Heart left ventricle (tissue), 16 donors: ENCODE data around the gene PHLPP2. TPM values are rescaled to one million over a fixed set of nuclear protein-coding genes. Genes with fewer than 3 reads are reported as not detected.
A peak's percentile ranks its signal among the peaks of the same experiment; 100 is the strongest.

Source experiments
- ATAC-seq, 4 donors: fragments of 200-7000 bp; cut with Tn5 transposase; one replicate each; pipeline ENCODE4 v1.9.1; 2020 to 2022; ENCODE audit warnings: moderate library complexity in 4 of 4, mild to moderate bottlenecking in 3 of 4, moderate number of reproducible peaks in 1 of 4
- DNase-seq, 5 donors: peaks; one replicate each; pipeline ENCODE4 v3.0.0-alpha.2; 2020
- H3K27ac ChIP-seq, 12 donors: fragments of 200-600 bp; sonication (generic) in 4 of 12; one replicate each; pipeline versions ENCODE4 v1.5.0 to v1.8.0; 2016 to 2022; ENCODE audit warnings: mild to moderate bottlenecking in 2 of 12
- H3K27me3 ChIP-seq, 9 donors: fragments of 200-600 bp; sonication (generic) in 2 of 9; one replicate each; pipeline versions ENCODE4 v1.5.1 to v1.8.0; 2016 to 2022; ENCODE audit warnings: mild to moderate bottlenecking in 3 of 9
- H3K36me3 ChIP-seq, 9 donors: fragments of 200-600 bp; sonication (generic) in 2 of 9; one replicate each; pipeline versions ENCODE4 v1.5.0 to v1.8.0; 2018 to 2022; ENCODE audit warnings: mild to moderate bottlenecking in 2 of 9
- H3K4me1 ChIP-seq, 12 donors: fragments of 200-600 bp; sonication (generic) in 4 of 12; one replicate each; pipeline versions ENCODE4 v1.5.0 to v1.8.0; 2016 to 2022; ENCODE audit warnings: mild to moderate bottlenecking in 3 of 12
- H3K4me3 ChIP-seq, 12 donors: fragments of 200-600 bp; sonication (generic) in 4 of 12; one replicate each; pipeline versions ENCODE4 v1.5.0 to v1.8.0; 2017 to 2022; ENCODE audit warnings: mild to moderate bottlenecking in 9 of 12, moderate library complexity in 4 of 12
- H3K9me3 ChIP-seq, 12 donors: fragments of 200-600 bp; sonication (generic) in 4 of 12; one replicate each; pipeline versions ENCODE4 v1.5.0 to v1.8.0; 2016 to 2022; ENCODE audit warnings: mild to moderate bottlenecking in 1 of 12
- CTCF ChIP-seq, 12 donors: fragments of 200-600 bp; sonication (generic) in 4 of 12; IDR thresholded peaks; one replicate each; pipeline versions ENCODE4 v1.5.0 to v1.8.0; 2018 to 2022; ENCODE audit warnings: antibody characterized with exemption in 12 of 12, mild to moderate bottlenecking in 5 of 12
- POLR2A ChIP-seq, 2 donors: fragments of 450-650 bp; IDR thresholded peaks; one replicate each; pipeline ENCODE4 v1.6.1; 2017; ENCODE audit warnings: antibody characterized with exemption in 2 of 2, mild to moderate bottlenecking in 2 of 2, moderate library complexity in 2 of 2
- WGBS, 4 donors: extraction: QIAGEN DNeasy Blood & Tissue Kit in 2 of 4; methylation state at CpG; one replicate each; pipeline versions ENCODE4 v1.1.5 to v1.1.7; 2013 to 2018; 5-methylcytosine and 5-hydroxymethylcytosine counted together
- intact Hi-C, 10 donors: fragments of 100-400 bp; cut with DNase I; formaldehyde crosslinking; loops; one replicate each; pipeline versions ENCODE4 v1.11.1 to v1.14.2; 2022
- polyA plus RNA-seq, 2 donors: library from polyadenylated mRNA; stranded (reverse); fragments of 200-250 nt; gene quantifications; one replicate each; pipeline ENCODE4 v1.2.3, GENCODE V29; 2013
- total RNA-seq, 9 donors: library from RNA; depleted of rRNA in 2 of 9; stranded (reverse); fragments of >200 nt in 2 of 9; fragmentation: NEBNext Ultra II Directional in 3 of 9; extraction: Animal tissue kit (Norgen Biotek cat#: 25700) in 3 of 9; gene quantifications; one replicate each; pipeline versions ENCODE4 v1.1.0 to v1.2.4, GENCODE V29; 2016 to 2023
- donor health status: ischemic (EF 13 %, LVEDD 7.1; RV severe dilation, severe dysfunction).
- donor health status: healthy with polysubstance abuse.
- donor health status: DM: no; HTN: yes; CAD: no.
- donor health status: DM: no; HTN: no; CAD: no.
- donor health status: ischemic (EF 25% LVEDD 6.9; RV normal size, moderate dysfunction).
- donor health status: ischemic (EF 25% LVEDD 5.7; RV mildly dilated, moderate dysfunction).
- donor health status: healthy.
- donor health status: DM: yes; HTN: yes; CAD: no.
- donor health status: ischemic (EF 35%, LVEDD 5.7; RV mildly dilated, moderate dysfunction).
- donor health status: nonischemic (EF 11% LVEDD 7.7; RV severe dilation, severe dysfunction).
- donor health status: DM: yes; HTN: yes; CAD: no.
- donor health status: PGD.
- donor health status: ischemic (EF 29% LVEDD 5.4; RV normal size, mild dysfunction).
- donor health status: nonischemic (EF 23%, LVEDD 6.1; RV moderate dilation, normal function).

The PHLPP2 gene
- total and polyA plus RNA-seq, 11 donors = 0.99 to 7.4 (median 3.1) TPM

GRCh38 chr16:71626018-71626857, 98.3 kb downstream of the PHLPP2 start, which contains the start of gene MARVELD3:
MARVELD3 (plus strand) TSS chr16:71626184; CDS start chr16:71626230, 46 bp downstream.
- Histone ChIP-seq H3K27ac (no peak within 1 kb of the TSS), H3K4me1 (peaks cover 0 to 18% (median 10%) of the 10 kb centered on the region in 12 donors), H3K9me3 (peaks cover 0 to 9% (median 0%) of the 10 kb centered on the region in 12 donors), H3K4me3 (peak within 1 kb of the TSS in 11 of 12 donors; percentile 27 to 48 (median 36)), H3K27me3 (peaks cover 8 to 65% (median 32%) of the 10 kb centered on the region in 9 donors), H3K36me3 (no peaks in the 10 kb centered on the region)
- ATAC-seq = peak in 1 of 4 donors; percentile 33
- intact Hi-C loops = no loop called here
- 1 to 2% (median 1%) methylated on average over 32 to 98 of the region's 98 CpGs for WGBS, 4 donors
- no peak for TF ChIP-seq CTCF (IDR thresholded peaks at IDR 0.05)
- no peak for TF ChIP-seq POLR2A (IDR thresholded peaks at IDR 0.05)
- DNase-seq = no peak

- 90 to 93% (median 90%) methylated on average over 7 of the region's 7 CpGs for WGBS, 4 donors
- no peak overlapping the region for H3K4me3 ChIP-seq
These were observed 99.2 kb downstream of the PHLPP2 start for GRCh38 chr16:71625113-71625850.

GRCh38 chr16:71623597-71623996, 100.9 kb downstream of the PHLPP2 start:
- WGBS, 4 donors = 65 to 72% (median 69%) methylated on average over 3 of the region's 3 CpGs
- ATAC-seq (no peak), DNase-seq (no peak)
- H3K4me1 ChIP-seq = peaks cover 0 to 14% (median 10%) of the 10 kb centered on the region in 12 donors
- intact Hi-C loops = no loop called here
- peaks cover 8 to 82% (median 32%) of the 10 kb centered on the region in 9 donors for H3K27me3 ChIP-seq
- no peak for TF ChIP-seq POLR2A (IDR thresholded peaks at IDR 0.05)
- TF ChIP-seq CTCF (IDR thresholded peaks at IDR 0.05) = no peak
- H3K9me3 ChIP-seq = peaks cover 0 to 11% (median 0%) of the 10 kb centered on the region in 12 donors
- no peaks in the 10 kb centered on the region for H3K36me3 ChIP-seq
- no peak overlapping the region for H3K27ac ChIP-seq
- H3K4me3 ChIP-seq = no peak overlapping the region

More at GRCh38 chr16:71625113-71625850, 99.2 kb downstream of the PHLPP2 start:
- intact Hi-C loops = no loop called here
- peaks cover 0 to 18% (median 10%) of the 10 kb centered on the region in 12 donors for H3K4me1 ChIP-seq
- TF ChIP-seq CTCF (IDR thresholded peaks at IDR 0.05) (no peak), POLR2A (IDR thresholded peaks at IDR 0.05) (no peak)
- H3K27ac ChIP-seq = no peak overlapping the region
- peak in 1 of 4 donors; percentile 14 for ATAC-seq
- DNase-seq = no peak
- H3K36me3 ChIP-seq = no peaks in the 10 kb centered on the region
- H3K27me3 ChIP-seq = peaks cover 8 to 70% (median 32%) of the 10 kb centered on the region in 9 donors
- H3K9me3 ChIP-seq = peaks cover 0 to 9% (median 0%) of the 10 kb centered on the region in 12 donors

- ATAC-seq = no peak
- H3K4me3 ChIP-seq = no peak overlapping the region
- peaks cover 0 to 11% (median 0%) of the 10 kb centered on the region in 12 donors for H3K9me3 ChIP-seq
- no peak overlapping the region for H3K27ac ChIP-seq
- H3K4me1 ChIP-seq = peaks cover 0 to 14% (median 10%) of the 10 kb centered on the region in 12 donors
- peaks cover 8 to 75% (median 22%) of the 10 kb centered on the region in 9 donors for H3K27me3 ChIP-seq
- no peaks in the 10 kb centered on the region for H3K36me3 ChIP-seq
- no peak for DNase-seq
- intact Hi-C loops = no loop called here
- no peak for TF ChIP-seq POLR2A (IDR thresholded peaks at IDR 0.05)
- no peak for TF ChIP-seq CTCF (IDR thresholded peaks at IDR 0.05)
These were observed 102.4 kb downstream of the PHLPP2 start for GRCh38 chr16:71622088-71622487.
